Hematopoietic multipotent progenitor cell treated with erythropoietin and hydrocortisone succinate and interleukin-3 and kit ligand, for 4 days (in vitro differentiated cells): Measurements from ENCODE around the gene LGALS7.
"Not testable (repeated sequence)": the region's sequence is repeated elsewhere in the genome, so short reads cannot be mapped to it uniquely, and the experiment has no call there.

Source experiments
- DNase-seq: peaks from one replicate; pipeline ENCODE4 v3.0.0-alpha.2; 2015

Gene LGALS7

GRCh38 chr19:38799104-38799503, 25.8 kb upstream of the LGALS7 start:
- no peak for DNase-seq

- not testable (repeated sequence) for DNase-seq
Measured at GRCh38 chr19:38797781-38798180, 24.5 kb upstream of the LGALS7 start.

- no peak for DNase-seq
Measured at GRCh38 chr19:38796154-38796553, 22.8 kb upstream of the LGALS7 start.

GRCh38 chr19:38795549-38795948, 22.2 kb upstream of the LGALS7 start:
- no peak for DNase-seq

- no peak for DNase-seq
Measured at GRCh38 chr19:38793671-38794070, 20.4 kb upstream of the LGALS7 start.

- DNase-seq: no peak
Measured at GRCh38 chr19:38793177-38793576, 19.9 kb upstream of the LGALS7 start.

GRCh38 chr19:38792250-38793111, 19.2 kb upstream of the LGALS7 start:
- peak; percentile 78 for DNase-seq

GRCh38 chr19:38791451-38792064, 18.2 kb upstream of the LGALS7 start:
- not testable (repeated sequence) for DNase-seq

GRCh38 chr19:38790507-38791403, 17.4 kb upstream of the LGALS7 start:
- not testable (repeated sequence) for DNase-seq

GRCh38 chr19:38788478-38789243, 15.3 kb upstream of the LGALS7 start, which contains the start of gene LGALS7B:
Gene LGALS7B (plus strand): TSS chr19:38789200. CDS start chr19:38789227, 27 bp downstream.
- no peak for DNase-seq

- no peak for DNase-seq
Measured at GRCh38 chr19:38786572-38787265, 13.4 kb upstream of the LGALS7 start.

- DNase-seq: not testable (repeated sequence)
Measured at GRCh38 chr19:38786061-38786460, 12.7 kb upstream of the LGALS7 start.

- no peak for DNase-seq
Measured at GRCh38 chr19:38785187-38785699, 11.9 kb upstream of the LGALS7 start.

GRCh38 chr19:38784224-38784623, 10.9 kb upstream of the LGALS7 start:
- peak; percentile 63 for DNase-seq

- DNase-seq: not testable (repeated sequence)
Measured at GRCh38 chr19:38782212-38782611, 8.9 kb upstream of the LGALS7 start.

GRCh38 chr19:38781058-38781457, 7.7 kb upstream of the LGALS7 start:
- peak; percentile 84 for DNase-seq

- DNase-seq: no peak
Measured at GRCh38 chr19:38780443-38780842, 7.1 kb upstream of the LGALS7 start.

- DNase-seq: no peak
Measured at GRCh38 chr19:38778733-38779132, 5.4 kb upstream of the LGALS7 start.

- no peak for DNase-seq
Measured at GRCh38 chr19:38774181-38774950, 1.0 kb upstream of the LGALS7 start.

- not testable (repeated sequence) for DNase-seq
Measured at GRCh38 chr19:38771569-38771968, 1.7 kb downstream of the LGALS7 start.

GRCh38 chr19:38770949-38771275, 2.4 kb downstream of the LGALS7 start:
- not testable (repeated sequence) for DNase-seq
